Thoracic aorta (tissue), 2 donors: ENCODE measurements around the gene NADSYN1. TPM values are rescaled to one million over a fixed set of nuclear protein-coding genes. Genes with fewer than 3 reads are reported as not detected.

ENCODE experiments used
- ATAC-seq: fragments of 150-250 bp; one replicate; pipeline ENCODE4 v1.8.0; 2017; ENCODE audit warnings: low read depth; ENCODE audit not compliant: insufficient number of reproducible peaks, low FRiP score
- DNase-seq: peaks from one replicate; pipeline ENCODE4 v3.0.0-alpha.2; 2020; ENCODE audit warnings: low spot score
- H3K27ac ChIP-seq, 2 donors: fragments of 200-600 bp; sonication (generic); 1 replicate in 1 of 2; 2 replicates in 1 of 2; pipeline ENCODE4 v1.5.1; 2016; ENCODE audit warnings: mild to moderate bottlenecking in 2 of 2, moderate library complexity in 2 of 2
- H3K27me3 ChIP-seq: fragments of 200-600 bp; sonication (generic); replicated peaks from 2 replicates; pipeline ENCODE4 v1.6.0; 2016; ENCODE audit warnings: mild to moderate bottlenecking; ENCODE audit not compliant: insufficient read depth
- H3K36me3 ChIP-seq: fragments of 200-600 bp; sonication (generic); one replicate; pipeline ENCODE4 v1.5.1; 2016
- H3K4me1 ChIP-seq, 2 donors: fragments of 200-600 bp; sonication (generic); 1 replicate in 1 of 2; 2 replicates in 1 of 2; pipeline versions ENCODE4 v1.5.1 to v1.6.0; 2016; ENCODE audit warnings: low read depth in 2 of 2, mild to moderate bottlenecking in 1 of 2; ENCODE audit not compliant: control insufficient read depth in 1 of 2
- H3K4me3 ChIP-seq: fragments of 200-600 bp; sonication (generic); 2 replicates; pipeline ENCODE4 v1.5.1; 2016; ENCODE audit warnings: mild to moderate bottlenecking
- H3K9me3 ChIP-seq: fragments of 200-600 bp; sonication (generic); 2 replicates; pipeline ENCODE4 v1.5.1; 2016
- CTCF ChIP-seq: fragments of 200-600 bp; sonication (generic); IDR thresholded peaks from one replicate; pipeline ENCODE4 v1.5.1; 2019; ENCODE audit warnings: antibody characterized with exemption
- total RNA-seq, 2 donors: library from RNA; depleted of rRNA; stranded (reverse); fragments of >200 nt; gene quantifications; one replicate each; pipeline versions ENCODE4 v1.1.0 to v1.2.3, GENCODE V29; 2016

Gene NADSYN1
- total RNA-seq, 2 donors from 2014 or later = 68.0 to 112 TPM

GRCh38 chr11:71458146-71459070 lies 5.4 kb downstream of the NADSYN1 start:
- Histone ChIP-seq H3K36me3 (peaks cover 73% of the 10 kb centered on the region), H3K27ac (no peak overlapping the region), H3K4me3 (no peak overlapping the region), H3K27me3 (no peaks in the 10 kb centered on the region), H3K4me1 (peaks cover 5 to 14% of the 10 kb centered on the region in 2 donors), H3K9me3 (no peaks in the 10 kb centered on the region)
- TF ChIP-seq CTCF = no peak
- DNase-seq (no peak), ATAC-seq (no peak)

- ATAC-seq = no peak
- no peaks in the 10 kb centered on the region for H3K9me3 ChIP-seq
- DNase-seq = no peak
- H3K27me3 ChIP-seq = no peaks in the 10 kb centered on the region
- H3K4me3 ChIP-seq = no peak overlapping the region
- H3K36me3 ChIP-seq = peaks cover 75% of the 10 kb centered on the region
- no peak for TF ChIP-seq CTCF
- peaks cover under 1 to 6% of the 10 kb centered on the region in 2 donors for H3K4me1 ChIP-seq
- no peak overlapping the region for H3K27ac ChIP-seq
Observed at GRCh38 chr11:71459076-71459766, 6.2 kb downstream of the NADSYN1 start.

GRCh38 chr11:71459767-71460320 lies 6.8 kb downstream of the NADSYN1 start:
- H3K27me3 ChIP-seq = no peaks in the 10 kb centered on the region
- no peak for TF ChIP-seq CTCF
- peaks cover 0 to under 1% of the 10 kb centered on the region in 2 donors for H3K4me1 ChIP-seq
- ATAC-seq = no peak
- DNase-seq = no peak
- no peaks in the 10 kb centered on the region for H3K9me3 ChIP-seq
- no peak overlapping the region for H3K4me3 ChIP-seq
- no peak overlapping the region for H3K27ac ChIP-seq
- peaks cover 76% of the 10 kb centered on the region for H3K36me3 ChIP-seq

- no peak for TF ChIP-seq CTCF
- DNase-seq = no peak
- ATAC-seq = no peak
- H3K4me3 ChIP-seq = no peak overlapping the region
- H3K36me3 ChIP-seq = peaks cover 66% of the 10 kb centered on the region
- H3K27me3 ChIP-seq = no peaks in the 10 kb centered on the region
- no peaks in the 10 kb centered on the region for H3K9me3 ChIP-seq
- H3K27ac ChIP-seq = no peak overlapping the region
- no peaks in the 10 kb centered on the region for H3K4me1 ChIP-seq
Observed at GRCh38 chr11:71461696-71462095, 8.7 kb downstream of the NADSYN1 start.

GRCh38 chr11:71462726-71463125 lies 9.7 kb downstream of the NADSYN1 start:
- no peak for DNase-seq
- no peak overlapping the region for H3K27ac ChIP-seq
- TF ChIP-seq CTCF = no peak
- no peaks in the 10 kb centered on the region for H3K9me3 ChIP-seq
- no peaks in the 10 kb centered on the region for H3K4me1 ChIP-seq
- ATAC-seq = no peak
- H3K27me3 ChIP-seq = no peaks in the 10 kb centered on the region
- H3K36me3 ChIP-seq = peaks cover 55% of the 10 kb centered on the region
- no peak overlapping the region for H3K4me3 ChIP-seq
